Ishikawa (cell line): ENCODE results near the gene CD82.

Experiments
- NFIC ChIP-seq: IDR thresholded peaks from 2 replicates; pipeline ENCODE4 v1.6.1; 2012
- RAD21 ChIP-seq: IDR thresholded peaks from 2 replicates; pipeline ENCODE4 v1.6.1; 2012; ENCODE audit warnings: low read depth

- TF ChIP-seq RAD21 (no peak), NFIC (no peak)
These were observed 23.8 kb downstream of the CD82 start for GRCh38 chr11:44589301-44589700.
